Kidney (tissue), 14 donors: ENCODE measurements around the gene ERCC2. TPM values are rescaled to one million over a fixed set of nuclear protein-coding genes. Genes with fewer than 3 reads are reported as not detected.

ENCODE experiments used
- DNase-seq, 5 donors: peaks; one replicate each; pipeline ENCODE4 v3.0.0-alpha.2; 2013 to 2020
- FAIRE-seq: peaks from 2 replicates; lab custom pipeline; 2012; peaks lifted over from hg19 to GRCh38; lab: Jason Lieb, UNC
- H3K27ac ChIP-seq, 2 donors: one replicate each; pipeline ENCODE4 v1.7.0; 2013; ENCODE audit warnings: low read depth in 2 of 2, low read length in 2 of 2, inconsistent platforms in 1 of 2
- H3K27me3 ChIP-seq: one replicate; pipeline ENCODE4 v1.7.1; 2013; ENCODE audit warnings: low read length, inconsistent platforms; ENCODE audit not compliant: control insufficient read depth, insufficient read depth
- H3K36me3 ChIP-seq, 3 donors: one replicate each; pipeline versions ENCODE4 v1.7.0 to v1.7.1; 2013; ENCODE audit warnings: low read length in 3 of 3, control low read depth in 1 of 3, inconsistent platforms in 1 of 3; ENCODE audit not compliant: insufficient read depth in 3 of 3, control insufficient read depth in 2 of 3
- H3K4me1 ChIP-seq, 3 donors: one replicate each; pipeline versions ENCODE4 v1.7.0 to v1.7.1; 2013; ENCODE audit warnings: low read length in 3 of 3, inconsistent platforms in 1 of 3, low read depth in 1 of 3; ENCODE audit not compliant: control insufficient read depth in 2 of 3, insufficient read depth in 2 of 3
- H3K4me3 ChIP-seq, 3 donors: one replicate each; pipeline versions ENCODE4 v1.7.0 to v1.8.1; 2013; ENCODE audit warnings: low read length in 3 of 3, control low read depth in 1 of 3, inconsistent platforms in 1 of 3
- H3K9ac ChIP-seq, 3 donors: one replicate each; pipeline versions ENCODE4 v1.7.0 to v1.7.1; 2013; ENCODE audit warnings: low read length in 3 of 3, control low read depth in 1 of 3, inconsistent platforms in 1 of 3
- H3K9me3 ChIP-seq, 3 donors: one replicate each; pipeline versions ENCODE4 v1.7.0 to v1.7.1; 2013; ENCODE audit warnings: low read length in 3 of 3, control low read depth in 1 of 3, inconsistent platforms in 1 of 3; ENCODE audit not compliant: control insufficient read depth in 2 of 3, insufficient read depth in 1 of 3
- CTCF ChIP-seq: IDR thresholded peaks from 3 replicates; pipeline ENCODE4 v1.5.1; 2012; ENCODE audit warnings: mild to moderate bottlenecking, moderate library complexity, borderline replicate concordance; ENCODE audit not compliant: insufficient read depth; ENCODE audit errors: extremely low read depth
- intact Hi-C: fragments of 100-400 bp; cut with DNase I; formaldehyde crosslinking; loops from one replicate; pipeline ENCODE4 v1.11.1; 2022
- polyA plus RNA-seq: library from polyadenylated mRNA; stranded (reverse); fragments of 350-450 nt; fragmentation: Illumina TruSeq; extraction: RNeasy Lipid Tissue Mini Kit (QIAGEN cat#74804); gene quantifications from one replicate; pipeline ENCODE4 v1.2.3, GENCODE V29; 2014; ENCODE audit warnings: low read depth, low replicate concordance; ENCODE audit not compliant: insufficient read depth
- total RNA-seq: library from RNA; stranded (reverse); fragmentation: NEBNext Ultra II Directional; extraction: Animal tissue kit (Norgen Biotek cat#: 25700); gene quantifications from one replicate; pipeline ENCODE4 v1.2.1, GENCODE V29; 2021
- donor health status: control.
- donor health status: control.
- donor health status: control.
- donor health status: control.
- donor health status: control.
- donor health status: DM: yes; HTN: yes; CAD: no.
- donor health status: Normal renal cell carcinoma (clear cell type).

ERCC2 gene
- total and polyA plus RNA-seq, 2 donors from 2014 or later = 16.7 to 19.0 TPM

GRCh38 chr19:45307361-45307760, 63.0 kb downstream of the ERCC2 start:
- no peaks in the 10 kb centered on the region for H3K4me1 ChIP-seq
- DNase-seq (no peak), FAIRE-seq (no peak)
- no peak overlapping the region for H3K27ac ChIP-seq
- no peaks in the 10 kb centered on the region for H3K36me3 ChIP-seq
- H3K4me3 ChIP-seq = no peak overlapping the region
- intact Hi-C loops = no loop called here
- no peak for TF ChIP-seq CTCF
- H3K9ac ChIP-seq = no peak overlapping the region
- H3K9me3 ChIP-seq = no peaks in the 10 kb centered on the region
- no peaks in the 10 kb centered on the region for H3K27me3 ChIP-seq

GRCh38 chr19:45306518-45307027, 63.8 kb downstream of the ERCC2 start:
- Histone ChIP-seq H3K27ac (no peak overlapping the region), H3K4me3 (no peak overlapping the region), H3K27me3 (no peaks in the 10 kb centered on the region), H3K4me1 (no peaks in the 10 kb centered on the region), H3K36me3 (no peaks in the 10 kb centered on the region), H3K9me3 (no peaks in the 10 kb centered on the region), H3K9ac (no peak overlapping the region)
- FAIRE-seq (no peak), DNase-seq (peak in 4 of 5 donors; percentile 42 to 72 (median 65))
- TF ChIP-seq CTCF = no peak
- intact Hi-C loops = no loop called here

- Histone ChIP-seq H3K9ac (no peak overlapping the region), H3K4me3 (no peak overlapping the region), H3K27ac (no peak overlapping the region), H3K9me3 (no peaks in the 10 kb centered on the region), H3K4me1 (no peaks in the 10 kb centered on the region), H3K27me3 (no peaks in the 10 kb centered on the region), H3K36me3 (no peaks in the 10 kb centered on the region)
- FAIRE-seq (no peak), DNase-seq (no peak)
- no peak for TF ChIP-seq CTCF
- intact Hi-C loops = no loop called here
Measured at GRCh38 chr19:45306040-45306439, 64.3 kb downstream of the ERCC2 start.

- FAIRE-seq = no peak
- Histone ChIP-seq H3K27me3 (no peaks in the 10 kb centered on the region), H3K36me3 (no peaks in the 10 kb centered on the region), H3K4me1 (no peaks in the 10 kb centered on the region), H3K9me3 (no peaks in the 10 kb centered on the region), H3K27ac (no peak overlapping the region), H3K9ac (no peak overlapping the region), H3K4me3 (no peak overlapping the region)
- TF ChIP-seq CTCF = no peak
- intact Hi-C loops = no loop called here
- DNase-seq = no peak
Measured at GRCh38 chr19:45305421-45305820, 65.0 kb downstream of the ERCC2 start.
